ENCODE data around the gene CLSTN2.

CLSTN2 gene

GRCh38 chr3:139935016-139935865, at the start of gene CLSTN2:
Gene CLSTN2, plus strand, starts transcription at chr3:139935185.
- no peak for DNase-seq (ENCODE audit: low read depth in 3 of 3)

GRCh38 chr3:139887431-139887830, 47.6 kb upstream of the CLSTN2 start:
- DNase-seq (ENCODE audit: low read depth in 3 of 3) = no peak

DNA sequence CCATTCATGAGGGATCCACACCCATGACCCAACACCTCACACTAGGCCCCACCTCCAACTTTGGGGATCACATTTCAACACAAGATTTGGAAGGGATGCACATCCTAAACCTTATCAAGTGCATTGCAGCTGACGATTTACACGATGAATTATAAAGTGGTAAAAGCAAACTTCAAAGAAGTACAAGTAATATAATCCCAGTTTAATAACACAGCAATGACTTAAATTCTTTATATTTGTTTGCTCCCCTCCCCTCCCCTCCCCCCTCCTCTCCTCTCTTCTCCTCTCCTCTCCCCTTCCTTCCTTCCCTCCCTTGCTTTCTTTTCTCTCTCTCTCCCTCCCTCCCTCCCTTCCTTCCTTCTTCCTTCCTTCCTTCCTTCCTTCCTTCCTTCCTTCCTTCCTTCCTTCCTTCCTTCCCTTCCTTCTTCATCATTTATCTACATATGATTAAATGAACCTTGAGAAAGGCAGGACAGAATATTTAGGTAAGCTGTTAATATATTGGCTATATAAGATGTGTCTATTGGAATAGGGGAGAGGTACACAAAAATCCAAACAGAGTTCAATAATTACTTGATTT, 46.3 kb upstream of the CLSTN2 start:
- no peak for DNase-seq (ENCODE audit: low read depth in 3 of 3)

GRCh38 chr3:139893267-139893962, 41.6 kb upstream of the CLSTN2 start:
- no peak for DNase-seq (ENCODE audit: low read depth in 3 of 3)

- no peak for DNase-seq (ENCODE audit: low read depth in 3 of 3)
Measured at GRCh38 chr3:139893963-139894642, 40.9 kb upstream of the CLSTN2 start.

DNA sequence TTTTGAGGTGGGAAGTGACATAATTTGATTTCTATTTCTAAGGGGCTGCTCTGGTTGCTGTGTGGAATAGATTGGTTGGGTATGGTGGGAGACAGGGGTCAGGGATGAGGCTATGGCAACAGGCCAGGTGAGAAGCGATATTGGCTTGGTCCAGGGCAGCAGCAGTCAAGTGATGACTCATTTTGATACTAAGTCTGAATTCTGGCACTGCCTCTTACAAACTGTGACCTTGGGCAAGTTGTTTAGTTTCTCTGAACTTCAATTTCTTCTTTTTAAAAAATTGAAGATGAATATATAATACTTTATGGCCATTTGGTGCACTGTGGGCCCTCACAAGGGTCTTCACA, 40.4 kb upstream of the CLSTN2 start:
- no peak for DNase-seq (ENCODE audit: low read depth in 3 of 3)

GRCh38 chr3:139897759-139898158, 37.2 kb upstream of the CLSTN2 start:
- no peak for DNase-seq (ENCODE audit: low read depth in 3 of 3)

DNA sequence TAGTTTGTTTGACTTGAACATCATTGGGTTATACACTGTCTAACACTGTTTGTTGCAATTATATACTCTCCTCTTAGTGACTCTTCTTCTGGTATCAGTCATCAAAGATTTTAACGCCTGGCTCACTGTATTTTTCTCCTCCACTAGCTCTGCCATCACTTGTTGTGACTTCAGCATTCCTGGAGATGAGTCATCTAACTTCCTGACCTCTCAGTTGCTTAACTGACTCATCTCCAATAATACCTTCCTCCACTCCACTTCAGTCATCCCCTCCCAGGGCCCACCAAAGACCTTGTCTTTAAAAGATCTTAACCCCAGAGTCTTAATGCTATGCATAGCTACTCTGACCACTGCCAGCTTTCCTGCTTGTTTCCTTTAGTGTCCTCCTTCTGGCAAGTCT, 28.6 kb upstream of the CLSTN2 start:
- DNase-seq (ENCODE audit: low read depth in 3 of 3) = no peak

DNA sequence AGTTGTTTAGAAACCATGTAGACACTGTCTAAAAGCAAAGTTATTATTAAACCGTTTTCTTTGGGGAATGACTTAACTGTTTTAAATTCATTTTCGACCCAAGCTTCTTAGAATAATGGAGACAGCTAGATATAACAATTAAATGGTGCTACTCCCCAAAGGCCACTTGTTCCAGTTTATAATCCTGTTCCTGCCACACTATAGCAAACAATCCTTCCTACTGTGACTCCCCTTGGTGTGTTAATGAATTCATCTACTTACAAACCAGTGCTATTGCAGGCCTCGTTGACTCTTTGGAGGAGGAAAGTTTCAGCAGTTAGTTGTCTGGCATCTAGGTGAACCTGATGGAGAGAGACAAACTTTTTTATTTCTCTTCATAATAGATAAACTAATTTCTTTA, 25.2 kb upstream of the CLSTN2 start:
- no peak for DNase-seq (ENCODE audit: low read depth in 3 of 3)

- no peak for DNase-seq (ENCODE audit: low read depth in 3 of 3)
Measured at GRCh38 chr3:139916271-139916670, 18.7 kb upstream of the CLSTN2 start.

DNA sequence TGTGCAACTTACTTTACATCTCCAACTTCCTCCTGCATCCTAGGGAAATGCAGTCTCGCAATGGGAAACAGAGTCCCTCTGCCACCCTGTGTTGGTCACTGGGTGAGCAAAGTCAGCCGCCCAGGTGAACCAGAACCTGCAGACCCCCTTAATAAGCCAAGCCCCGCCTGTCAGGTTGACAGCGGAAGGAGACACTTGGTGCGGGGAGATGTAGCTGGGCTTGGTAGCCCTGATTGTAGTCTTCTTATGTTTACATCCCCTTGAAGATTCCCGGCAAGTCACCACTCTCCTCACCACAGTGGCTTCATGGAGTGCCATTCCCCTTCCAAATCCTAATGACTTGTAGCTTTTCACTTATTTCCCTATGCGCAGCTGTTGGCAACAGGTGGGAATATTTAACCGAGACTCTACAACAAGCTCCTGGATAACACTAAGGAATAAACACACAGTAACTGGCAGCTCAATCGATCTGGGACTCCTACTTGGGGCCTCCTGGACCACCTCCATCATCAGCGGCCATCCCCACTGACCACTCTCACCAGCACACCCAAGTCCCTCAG, 17.7 kb upstream of the CLSTN2 start:
- no peak for DNase-seq (ENCODE audit: low read depth in 3 of 3)

- DNase-seq (ENCODE audit: low read depth in 3 of 3) = no peak
Measured at GRCh38 chr3:139928708-139929505, 6.1 kb upstream of the CLSTN2 start.

- DNase-seq (ENCODE audit: low read depth in 3 of 3) = no peak
Measured at GRCh38 chr3:139930211-139930610, 4.8 kb upstream of the CLSTN2 start.

- DNase-seq (ENCODE audit: low read depth in 3 of 3) = no peak
Measured at GRCh38 chr3:139933766-139934165, 1.2 kb upstream of the CLSTN2 start.

DNA sequence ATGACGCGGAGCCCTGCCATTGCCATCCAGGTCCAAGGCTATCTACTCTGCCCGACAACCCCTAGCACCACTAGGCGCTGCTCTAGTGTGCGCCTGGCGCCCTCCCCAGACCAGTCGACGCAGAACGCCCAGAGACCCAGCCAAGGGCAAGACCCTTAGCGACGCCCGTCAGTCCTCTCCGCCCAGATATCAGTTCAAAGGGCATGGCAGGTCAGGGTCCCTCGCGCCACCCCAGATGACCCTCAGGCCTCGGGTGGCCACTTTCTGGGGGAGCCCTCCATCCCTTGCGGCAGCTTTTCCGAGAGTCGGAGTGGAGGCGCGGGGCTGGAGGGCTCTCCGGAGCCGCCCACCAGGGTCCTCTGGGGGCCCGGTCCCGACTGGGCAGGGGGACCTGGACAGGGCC, 371 bp upstream of the CLSTN2 start:
- DNase-seq (ENCODE audit: low read depth in 3 of 3) = no peak

DNA sequence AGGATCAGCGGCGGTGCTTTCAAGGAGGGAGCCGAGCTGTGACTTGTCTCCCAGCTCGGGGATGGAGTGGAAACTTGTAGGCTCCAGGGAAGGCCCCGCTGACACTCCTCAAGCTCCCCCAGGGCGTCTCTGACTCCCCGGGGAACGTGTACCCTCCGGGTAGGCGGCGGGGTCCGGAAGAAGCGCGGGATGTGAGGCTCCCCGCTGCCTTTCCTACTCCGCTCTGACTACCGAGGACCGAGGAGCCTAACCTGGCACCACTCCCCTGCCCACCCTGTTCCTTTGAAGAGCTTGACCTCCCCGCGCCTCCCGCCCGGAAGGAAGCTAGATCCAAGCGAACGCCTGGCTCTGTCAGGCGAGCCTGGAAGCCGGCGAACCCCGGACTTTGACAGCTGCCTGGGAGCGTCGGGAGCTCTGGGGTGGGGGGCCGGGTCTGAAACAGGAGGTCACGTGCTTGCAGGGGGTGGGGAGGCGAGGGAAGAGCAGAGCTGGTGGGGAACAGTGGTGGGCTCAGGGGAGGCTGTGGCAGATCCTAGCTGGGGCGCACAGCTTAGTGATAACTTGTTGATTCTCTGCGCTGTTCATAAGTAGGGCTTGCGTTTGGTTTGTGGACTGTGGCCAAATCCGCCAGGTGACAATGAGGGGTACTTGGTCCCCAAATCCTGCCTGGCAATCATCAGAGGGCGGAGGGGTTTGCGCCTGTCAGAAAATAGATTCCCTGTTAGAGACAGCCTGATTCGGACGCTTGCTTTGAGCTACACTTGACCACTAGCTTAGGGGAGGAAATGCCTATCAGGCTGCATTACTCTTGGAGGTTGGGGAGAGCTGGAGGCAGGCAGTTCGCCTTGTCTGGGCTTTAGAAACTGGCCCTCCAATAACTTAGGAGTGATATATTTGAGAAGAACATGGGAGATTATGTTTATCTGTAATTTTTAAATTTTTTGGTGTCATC, 1.2 kb downstream of the CLSTN2 start:
- no peak for DNase-seq (ENCODE audit: low read depth in 3 of 3)

GRCh38 chr3:139937674-139938279, 2.8 kb downstream of the CLSTN2 start:
- DNase-seq (ENCODE audit: low read depth in 3 of 3) = no peak

DNA sequence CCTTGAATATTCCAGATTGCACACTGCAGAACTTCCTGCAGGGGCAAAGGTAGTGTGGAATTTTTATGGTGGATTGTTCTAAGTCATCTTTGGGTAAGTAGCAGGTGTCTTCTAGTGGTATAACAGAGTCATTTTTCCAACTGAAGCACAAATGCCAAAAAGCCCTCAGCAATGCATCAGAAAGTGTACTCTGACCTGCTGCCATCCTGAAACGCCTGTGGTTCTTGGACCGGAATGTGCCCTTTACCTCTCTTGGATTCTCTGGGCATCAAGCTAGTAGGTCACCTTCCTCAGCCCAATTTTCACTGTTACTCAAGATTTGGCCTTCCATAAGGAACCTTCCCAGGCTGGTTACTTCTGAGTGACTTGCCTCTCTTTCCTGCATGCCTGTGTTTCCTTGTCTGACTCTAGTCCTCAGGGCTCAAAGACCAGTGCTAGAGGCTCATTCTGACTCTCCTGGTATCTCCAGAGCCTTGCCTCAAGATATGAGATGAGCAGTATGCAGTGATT, 4.8 kb downstream of the CLSTN2 start:
- DNase-seq (ENCODE audit: low read depth in 3 of 3) = no peak

DNA sequence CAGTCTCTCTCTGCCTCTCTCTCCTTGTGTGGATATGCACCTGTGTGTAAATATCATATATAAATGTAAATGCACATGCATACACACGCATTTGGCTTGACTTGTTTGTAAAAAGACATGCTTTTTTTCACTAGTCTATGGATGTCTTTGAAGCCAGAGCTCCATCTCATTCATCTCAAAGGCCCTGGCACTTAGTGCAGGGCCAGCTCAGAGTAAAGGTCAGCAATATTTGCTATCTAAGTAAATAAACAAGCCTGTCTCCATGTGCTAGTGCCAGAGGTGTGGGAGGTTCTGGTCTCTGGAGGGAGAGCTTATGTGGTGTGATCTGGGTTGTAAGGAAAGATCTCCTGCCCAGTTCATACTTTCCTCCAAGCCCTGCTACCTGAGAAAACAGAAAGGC, 5.6 kb downstream of the CLSTN2 start:
- no peak for DNase-seq (ENCODE audit: low read depth in 3 of 3)

Data from stimulated activated CD4-positive, alpha-beta T cell treated with anti-CD3 and anti-CD28 coated beads, TNF-alpha, amount 100 ng/mL, for 48 hours (primary cell).